CD4-positive, alpha-beta T cell (primary cell): ENCODE results near the gene GPRIN1. TPM values are rescaled to one million over a fixed set of nuclear protein-coding genes. Genes with fewer than 3 reads are reported as not detected.

Source experiments
- ATAC-seq: fragments of 200-7000 bp; cut with Tn5 transposase; one replicate; pipeline ENCODE4 v1.10.0; 2022; ENCODE audit warnings: mild to moderate bottlenecking; ENCODE audit not compliant: poor library complexity
- CTCF ChIA-PET: fragments of 350-600 bp; sonication (Branson Sonifier 250); formaldehyde crosslinking; loops from one replicate; lab custom pipeline; 2021; ENCODE audit warnings: antibody characterized with exemption, inconsistent platforms; lab: Charles Lee
- POLR2A ChIA-PET: fragments of 350-600 bp; sonication (Branson Sonifier 250); formaldehyde crosslinking; loops from one replicate; lab custom pipeline; 2021; ENCODE audit warnings: antibody characterized with exemption, inconsistent platforms; lab: Charles Lee
- DNase-seq, 14 experiments: peaks; one replicate each; pipeline ENCODE4 v3.0.0-alpha.2; 2013 to 2020; ENCODE audit warnings: mixed read lengths in 2 of 14
- H3K27ac ChIP-seq, 2 donors: one replicate each; pipeline versions ENCODE4 v1.5.1 to v1.7.0; 2013; ENCODE audit warnings: low read length in 2 of 2, low read depth in 1 of 2, mild to moderate bottlenecking in 1 of 2
- H3K27me3 ChIP-seq, 2 experiments: 1 replicate in 1 of 2; 2 replicates in 1 of 2; pipeline versions ENCODE4 v1.6.1 to v1.7.0; 2013; ENCODE audit warnings: low read length in 2 of 2, control low read depth in 1 of 2, mild to moderate bottlenecking in 1 of 2, moderate library complexity in 1 of 2; ENCODE audit not compliant: insufficient read depth in 2 of 2, control insufficient read depth in 1 of 2
- H3K36me3 ChIP-seq: one replicate; pipeline ENCODE4 v1.6.1; 2013; ENCODE audit warnings: low read length, control low read depth; ENCODE audit not compliant: insufficient read depth
- H3K4me1 ChIP-seq: one replicate; pipeline ENCODE4 v1.6.1; 2013; ENCODE audit warnings: low read length, control low read depth; ENCODE audit not compliant: insufficient read depth
- H3K4me3 ChIP-seq: one replicate; pipeline ENCODE4 v1.5.1; 2013; ENCODE audit warnings: mild to moderate bottlenecking, low read length, moderate library complexity
- H3K9me3 ChIP-seq, 2 experiments: 1 replicate in 1 of 2; 2 replicates in 1 of 2; pipeline versions ENCODE4 v1.6.1 to v1.7.0; 2013; ENCODE audit warnings: low read length in 2 of 2, mild to moderate bottlenecking in 2 of 2, control low read depth in 1 of 2, moderate library complexity in 1 of 2; ENCODE audit not compliant: control insufficient read depth in 1 of 2, insufficient read depth in 1 of 2
- H3K27ac Mint-ChIP-seq: one replicate; pipeline ENCODE4 v1.8.0; 2020; ENCODE audit warnings: mixed read lengths
- H3K27me3 Mint-ChIP-seq: one replicate; pipeline ENCODE4 v1.8.0; 2021; ENCODE audit warnings: mixed read lengths
- H3K36me3 Mint-ChIP-seq: one replicate; pipeline ENCODE4 v1.8.0; 2021; ENCODE audit warnings: low read depth, mixed read lengths
- H3K4me1 Mint-ChIP-seq: one replicate; pipeline ENCODE4 v1.8.0; 2021; ENCODE audit warnings: low read depth, mixed read lengths
- H3K4me3 Mint-ChIP-seq: one replicate; pipeline ENCODE4 v1.8.0; 2020; ENCODE audit warnings: mild to moderate bottlenecking, mixed read lengths
- H3K9me3 Mint-ChIP-seq: one replicate; pipeline ENCODE4 v1.8.0; 2020; ENCODE audit warnings: mixed read lengths
- CTCF ChIP-seq: fragments of 200-600 bp; IDR thresholded peaks from one replicate; pipeline ENCODE4 v1.8.0; 2022; ENCODE audit warnings: antibody characterized with exemption, mild to moderate bottlenecking
- intact Hi-C, 2 experiments: fragments of 100-400 bp; cut with DNase I in 1 of 2; cut with micrococcal nuclease in 1 of 2; formaldehyde crosslinking; loops; one replicate each; pipeline versions ENCODE4 v1.15.1 to v1.9.0; 2023 to 2025; cut with DNase I, micrococcal nuclease
- microRNA-seq: library from miRNA; unstranded; fragments of <30 nt; microRNA quantifications from one replicate; pipeline ENCODE4 v1.2.0, GENCODE V29; 2021; ENCODE audit warnings: borderline microRNAs expressed, borderline replicate concordance
- total RNA-seq, 174 experiments: library from RNA in 2 of 174; stranded (reverse) in 2 of 174; gene quantifications; one replicate each; pipeline ENCODE4 v1.2.3 and lab custom pipeline; 2021 to 2026

The GPRIN1 gene
- total RNA-seq, 2 experiments from 2014 or later: 0.22 to 0.36 TPM

- Histone ChIP-seq H3K4me3 (no peak overlapping the region), H3K27ac (peak overlapping the region in 1 of 2 donors; percentile 25), H3K27me3 (no peaks in the 10 kb centered on the region), H3K9me3 (no peaks in the 10 kb centered on the region), H3K36me3 (no peaks in the 10 kb centered on the region), H3K4me1 (peaks cover 70% of the 10 kb centered on the region)
- intact Hi-C loops: no loop called here
- ChIA-PET POLR2A (interaction anchor here (7.0 kb wide), 1 partner anchor 15 kb away, joined by 185 read pairs; the partner anchor contains the start of gene RNF44), CTCF (interaction anchor here (1.0 kb wide), 1 partner anchor 14 kb away, joined by 3 read pairs; no protein-coding TSS in a partner anchor)
- Mint-ChIP-seq H3K4me3 (no peak overlapping the region), H3K27ac (peak overlapping the region; percentile 74), H3K4me1 (peaks cover 49% of the 10 kb centered on the region), H3K9me3 (no peaks in the 10 kb centered on the region), H3K36me3 (no peaks in the 10 kb centered on the region), H3K27me3 (no peaks in the 10 kb centered on the region)
- TF ChIP-seq CTCF: no peak
- peak; percentile 27 for ATAC-seq
- peak in 4 of 14 experiments; percentile 36 to 63 (median 52) for DNase-seq
Observed at GRCh38 chr5:176547802-176548201, 62.2 kb downstream of the GPRIN1 start.

Small RNA genes within 50 kb of the gene (microRNA-seq; reads per million reads assigned to microRNA genes)
- gene MIR4281: not detected

Other genes with a start within 250 kb of the GPRIN1 start
- gene KIAA1191, start 248.4 kb downstream of the GPRIN1 start, total RNA-seq: 10 to 100 TPM; 64.8 TPM
- 1 to 10 TPM; 3.2 to 4.4 TPM for gene ARL10, start 244.7 kb downstream of the GPRIN1 start, total RNA-seq
- 10 to 100 TPM; 12.0 to 14.5 TPM for gene NOP16, start 221.6 kb downstream of the GPRIN1 start, total RNA-seq
- 100 to 1,000 TPM in 1 of 2 experiments, 10 to 100 TPM in 1; 98.2 to 104 TPM for gene HIGD2A, start 221.4 kb downstream of the GPRIN1 start, total RNA-seq
- 10 to 100 TPM; 69.5 to 73.2 TPM for gene CLTB, start 193.6 kb downstream of the GPRIN1 start, total RNA-seq
- 10 to 100 TPM; 27.5 to 30.1 TPM for gene FAF2, start 161.8 kb downstream of the GPRIN1 start, total RNA-seq
- 100 to 1,000 TPM; 208 to 217 TPM for gene RNF44, start 72.8 kb downstream of the GPRIN1 start, total RNA-seq
- gene CDHR2, start 60.8 kb downstream of the GPRIN1 start, total RNA-seq: 1 to 10 TPM; 1.6 to 2.0 TPM
- not detected for gene SNCB, start 20.4 kb upstream of the GPRIN1 start, total RNA-seq
- not detected for gene EIF4E1B, start 20.5 kb upstream of the GPRIN1 start, total RNA-seq
- gene TSPAN17, start 37.3 kb upstream of the GPRIN1 start, total RNA-seq: 1 to 10 TPM; 7.8 to 7.9 TPM
- gene UNC5A, start 200.4 kb upstream of the GPRIN1 start, total RNA-seq: not detected